Neural cell (in vitro differentiated cells): Measurements from ENCODE around the gene BAHD1.

ENCODE experiments used
- CTCF ChIP-seq: fragments of 450-650 bp; IDR thresholded peaks from 2 replicates; pipeline ENCODE4 v1.5.1; 2014; ENCODE audit warnings: antibody characterized with exemption, mild to moderate bottlenecking, moderate library complexity; ENCODE audit not compliant: poor library complexity, severe bottlenecking
- EZH2 ChIP-seq: fragments of 200-600, 300-800 bp; shearing (Covaris generic), sonication (generic); IDR thresholded peaks from 2 replicates; pipeline ENCODE4 v1.6.1; 2014; ENCODE audit warnings: antibody characterized with exemption, low read length, borderline replicate concordance, mild to moderate bottlenecking; ENCODE audit not compliant: insufficient read depth, poor library complexity, severe bottlenecking
- MXI1 ChIP-seq: fragments of 450-650 bp; conservative IDR thresholded peaks from 2 replicates; pipeline ENCODE4 v1.6.1; 2014; ENCODE audit warnings: antibody characterized with exemption, mild to moderate bottlenecking; ENCODE audit not compliant: poor library complexity, severe bottlenecking
- POLR2AphosphoS5 ChIP-seq: IDR thresholded peaks from 2 replicates; pipeline ENCODE4 v1.6.1; 2012
- TAF1 ChIP-seq: IDR thresholded peaks from 2 replicates; pipeline ENCODE4 v1.6.1; 2012; ENCODE audit warnings: low read depth

DNA sequence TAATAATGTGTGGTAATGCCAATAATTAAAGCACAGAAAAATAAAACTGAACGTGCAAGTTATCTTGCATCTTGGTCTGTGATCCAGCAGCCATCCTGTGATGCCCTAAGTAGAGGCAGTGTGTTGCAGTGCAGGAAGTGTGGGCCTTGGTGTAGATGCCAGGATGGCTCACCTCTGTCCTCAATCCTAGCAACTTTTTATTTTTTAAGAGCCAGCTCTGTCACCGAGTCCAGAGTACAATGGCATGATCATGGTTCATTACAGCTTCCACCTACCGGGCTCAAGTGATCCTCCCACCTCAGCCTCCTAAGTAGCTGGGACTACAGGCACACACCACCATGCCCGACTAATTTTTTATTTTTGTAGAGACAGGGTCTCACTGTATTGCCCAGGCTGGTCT lies 7.6 kb downstream of the BAHD1 start:
- TF ChIP-seq EZH2 (no peak), MXI1 (no peak), CTCF (no peak), TAF1 (no peak), POLR2AphosphoS5 (no peak)
